ENCODE data around the gene COL27A1.

- TF ChIP-seq POLR2AphosphoS5 (IDR thresholded peaks at IDR 0.05; ENCODE audit: low read depth, low read length): no peak
- TF ChIP-seq POLR2A (IDR thresholded peaks at IDR 0.05; ENCODE audit: low read depth, low read length): no peak
- TF ChIP-seq TAF1 (IDR thresholded peaks at IDR 0.05; ENCODE audit: borderline replicate concordance, low read depth, low read length): no peak
Measured at GRCh38 chr9:114168281-114169028, 13.1 kb downstream of the COL27A1 start.

Data from GM12892 (cell line).